Trophoblast cell (in vitro differentiated cells and primary cell): ENCODE measurements around the gene MIOX.

Experiments used
- DNase-seq, 2 donors: peaks; one replicate each; pipeline ENCODE4 v3.0.0-alpha.2; 2016
- H2AFZ ChIP-seq: 2 replicates; pipeline ENCODE4 v1.6.1; 2013; ENCODE audit warnings: low read length, moderate library complexity, mild to moderate bottlenecking; ENCODE audit not compliant: insufficient read depth, poor library complexity
- H2AK5ac ChIP-seq: 2 replicates; pipeline ENCODE4 v1.6.1; 2013; ENCODE audit warnings: mild to moderate bottlenecking, low read length
- H2BK120ac ChIP-seq: 2 replicates; pipeline ENCODE4 v1.6.1; 2013; ENCODE audit warnings: low read length, mild to moderate bottlenecking, moderate library complexity; ENCODE audit not compliant: insufficient read depth, poor library complexity
- H2BK12ac ChIP-seq: 2 replicates; pipeline ENCODE4 v1.6.1; 2013; ENCODE audit warnings: mild to moderate bottlenecking, low read length, moderate library complexity
- H2BK5ac ChIP-seq: 2 replicates; pipeline ENCODE4 v1.6.1; 2013; ENCODE audit warnings: low read length, low read depth, moderate library complexity, mild to moderate bottlenecking; ENCODE audit not compliant: poor library complexity
- H3K14ac ChIP-seq: 2 replicates; pipeline ENCODE4 v1.6.1; 2013; ENCODE audit warnings: mild to moderate bottlenecking, low read length
- H3K18ac ChIP-seq: 2 replicates; pipeline ENCODE4 v1.6.1; 2013; ENCODE audit warnings: mild to moderate bottlenecking, low read length
- H3K23ac ChIP-seq: 2 replicates; pipeline ENCODE4 v1.6.1; 2013; ENCODE audit warnings: low read length
- H3K27ac ChIP-seq: 2 replicates; pipeline ENCODE4 v1.5.1; 2013; ENCODE audit warnings: low read depth, mild to moderate bottlenecking, inconsistent platforms, low read length, moderate library complexity
- H3K27me3 ChIP-seq: 2 replicates; pipeline ENCODE4 v1.6.1; 2013; ENCODE audit warnings: inconsistent platforms, mild to moderate bottlenecking, low read length, moderate library complexity; ENCODE audit not compliant: insufficient read depth
- H3K36me3 ChIP-seq, 2 experiments: 1 replicate in 1 of 2; 2 replicates in 1 of 2; pipeline ENCODE4 v1.6.1; 2013; ENCODE audit warnings: low read length in 2 of 2, mild to moderate bottlenecking in 2 of 2, moderate library complexity in 1 of 2; ENCODE audit not compliant: insufficient read depth in 2 of 2, control insufficient read depth in 1 of 2
- H3K4ac ChIP-seq: 2 replicates; pipeline ENCODE4 v1.6.1; 2013; ENCODE audit warnings: low read depth, mild to moderate bottlenecking, low read length, moderate library complexity
- H3K4me1 ChIP-seq, 2 experiments: 1 replicate in 1 of 2; 2 replicates in 1 of 2; pipeline ENCODE4 v1.6.1; 2013; ENCODE audit warnings: low read length in 2 of 2, mild to moderate bottlenecking in 2 of 2, moderate library complexity in 1 of 2; ENCODE audit not compliant: insufficient read depth in 2 of 2, control insufficient read depth in 1 of 2
- H3K4me2 ChIP-seq: 2 replicates; pipeline ENCODE4 v1.6.1; 2013; ENCODE audit warnings: inconsistent platforms, mild to moderate bottlenecking, low read length, moderate library complexity
- H3K4me3 ChIP-seq: 2 replicates; pipeline ENCODE4 v1.5.1; 2013; ENCODE audit warnings: mild to moderate bottlenecking, low read depth, low read length, inconsistent platforms
- H3K79me1 ChIP-seq: one replicate; pipeline ENCODE4 v1.6.1; 2013; ENCODE audit warnings: low read length
- H3K79me2 ChIP-seq: 2 replicates; pipeline ENCODE4 v1.6.1; 2013; ENCODE audit warnings: low read length, mild to moderate bottlenecking; ENCODE audit not compliant: control insufficient read depth, insufficient read depth, poor library complexity
- H3K9ac ChIP-seq: 2 replicates; pipeline ENCODE4 v1.6.1; 2013; ENCODE audit warnings: mild to moderate bottlenecking, low read length
- H3K9me3 ChIP-seq: 2 replicates; pipeline ENCODE4 v1.6.1; 2013; ENCODE audit warnings: low read depth, mild to moderate bottlenecking, control low read depth, inconsistent platforms, low read length; ENCODE audit not compliant: insufficient read depth
- H4K12ac ChIP-seq: 2 replicates; pipeline ENCODE4 v1.6.1; 2013; ENCODE audit warnings: low read depth, mild to moderate bottlenecking, low read length, moderate library complexity
- H4K8ac ChIP-seq: 2 replicates; pipeline ENCODE4 v1.6.1; 2013; ENCODE audit warnings: low read depth, mild to moderate bottlenecking, low read length, moderate library complexity
- H4K91ac ChIP-seq: one replicate; pipeline ENCODE4 v1.6.1; 2013; ENCODE audit warnings: low read depth, mild to moderate bottlenecking, low read length, moderate library complexity
- WGBS: extraction: QIAGEN DNeasy Blood & Tissue Kit; methylation state at CpG from one replicate; pipeline ENCODE4 v1.1.7; 2013; ENCODE audit warnings: missing lambda C conversion rate; ENCODE audit not compliant: insufficient read length, insufficient coverage; ENCODE audit errors: extremely low coverage; 5-methylcytosine and 5-hydroxymethylcytosine counted together

MIOX gene

GRCh38 chr22:50527921-50528681, 41.4 kb downstream of the MIOX start:
- no peak overlapping the region for H3K23ac ChIP-seq
- H2BK12ac ChIP-seq, result no peak overlapping the region
- no peak overlapping the region for H4K91ac ChIP-seq
- H2AFZ ChIP-seq, result no peak overlapping the region
- no peak overlapping the region for H3K4ac ChIP-seq
- H3K27ac ChIP-seq, result no peak overlapping the region
- WGBS, result no CpG with 5 or more reads among the region's 18 CpGs
- no peak overlapping the region for H3K4me2 ChIP-seq
- H3K9me3 ChIP-seq, result no peaks in the 10 kb centered on the region
- H3K18ac ChIP-seq, result no peak overlapping the region
- no peaks in the 10 kb centered on the region for H3K27me3 ChIP-seq
- H3K4me3 ChIP-seq, result no peak overlapping the region
- no peak overlapping the region for H2AK5ac ChIP-seq
- H3K4me1 ChIP-seq, result peaks cover 35 to 58% of the 10 kb centered on the region in 2 experiments
- no peak overlapping the region for H2BK120ac ChIP-seq
- no peak overlapping the region for H3K14ac ChIP-seq
- no peak overlapping the region for H4K8ac ChIP-seq
- no peak overlapping the region for H3K9ac ChIP-seq
- no peak for DNase-seq
- H3K79me1 ChIP-seq, result peaks cover 49% of the 10 kb centered on the region
- H3K36me3 ChIP-seq, result peaks cover 13 to 15% of the 10 kb centered on the region in 2 experiments
- no peak overlapping the region for H2BK5ac ChIP-seq
- no peak overlapping the region for H4K12ac ChIP-seq
- peaks cover 33% of the 10 kb centered on the region for H3K79me2 ChIP-seq

DNA sequence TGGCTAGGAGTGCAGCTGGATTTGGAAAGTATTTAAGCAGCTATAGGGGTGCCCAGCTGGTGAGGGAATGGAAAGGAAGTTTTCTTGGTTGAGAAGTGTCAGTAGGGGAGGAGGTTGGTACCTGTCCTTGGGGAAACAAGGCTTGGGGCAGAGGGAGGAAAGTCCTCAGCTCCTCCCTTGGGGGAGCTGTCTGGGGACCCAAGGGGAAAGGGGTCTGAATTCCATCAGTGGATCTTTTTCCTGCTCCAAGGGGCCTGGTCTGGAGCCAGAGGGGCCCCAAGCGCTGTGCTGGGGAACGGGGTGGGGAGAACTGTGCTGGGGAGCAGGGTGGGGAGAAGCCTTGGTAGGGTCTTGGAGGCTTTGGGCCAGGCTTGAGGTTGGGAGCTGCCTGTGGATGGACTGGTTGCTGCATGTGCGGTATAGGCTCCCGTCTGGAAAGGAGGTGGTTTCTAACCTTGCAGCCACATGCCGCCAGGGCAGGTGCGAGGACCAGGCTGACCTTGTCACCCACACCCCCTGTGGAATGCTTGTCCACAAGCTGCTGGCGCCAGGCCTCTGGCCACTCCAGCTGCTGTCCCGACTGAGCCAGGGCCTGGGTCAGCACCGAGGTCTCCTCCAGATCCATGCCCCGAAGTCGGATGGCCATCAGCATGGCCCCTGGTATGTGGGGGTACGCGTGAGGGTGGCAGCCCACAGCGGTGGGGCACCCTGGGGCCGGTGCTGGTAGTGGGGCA, 42.2 kb downstream of the MIOX start:
- Histone ChIP-seq H3K27ac (no peak overlapping the region), H4K8ac (peak overlapping the region; percentile 9), H4K91ac (peak overlapping the region; percentile 98), H2AK5ac (no peak overlapping the region), H3K18ac (peak overlapping the region; percentile 2), H2AFZ (no peak overlapping the region), H3K27me3 (no peaks in the 10 kb centered on the region), H3K4me2 (no peak overlapping the region), H3K14ac (peak overlapping the region; percentile 3), H2BK120ac (no peak overlapping the region), H2BK5ac (no peak overlapping the region), H3K79me2 (peaks cover 33% of the 10 kb centered on the region), H2BK12ac (no peak overlapping the region), H3K4me3 (no peak overlapping the region), H3K23ac (no peak overlapping the region), H3K4me1 (peaks cover 31 to 55% of the 10 kb centered on the region in 2 experiments), H3K4ac (no peak overlapping the region), H3K79me1 (peaks cover 53% of the 10 kb centered on the region), H4K12ac (no peak overlapping the region), H3K36me3 (peaks cover 5 to 7% of the 10 kb centered on the region in 2 experiments), H3K9me3 (no peaks in the 10 kb centered on the region), H3K9ac (no peak overlapping the region)
- WGBS, result no CpG with 5 or more reads among the region's 15 CpGs
- peak; percentile 76 to 83 for DNase-seq

GRCh38 chr22:50529416-50529896, 42.8 kb downstream of the MIOX start:
- peak overlapping the region; percentile 75 for H4K8ac ChIP-seq
- peak in 1 of 2 donors; percentile 47 for DNase-seq
- H3K4me2 ChIP-seq, result peak overlapping the region; percentile 84
- H2AK5ac ChIP-seq, result peak overlapping the region; percentile 70
- H3K9ac ChIP-seq, result no peak overlapping the region
- peak overlapping the region; percentile 56 for H4K12ac ChIP-seq
- peak overlapping the region; percentile 98 for H4K91ac ChIP-seq
- H3K4me1 ChIP-seq, result peaks cover 27 to 51% of the 10 kb centered on the region in 2 experiments
- H3K14ac ChIP-seq, result peak overlapping the region; percentile 81
- WGBS, result no CpG with 5 or more reads among the region's 50 CpGs
- peak overlapping the region; percentile 54 for H2BK12ac ChIP-seq
- H3K18ac ChIP-seq, result peak overlapping the region; percentile 41
- H2BK120ac ChIP-seq, result peak overlapping the region; percentile 73
- peaks cover 31% of the 10 kb centered on the region for H3K79me2 ChIP-seq
- peak overlapping the region; percentile 20 for H2BK5ac ChIP-seq
- H3K27ac ChIP-seq, result no peak overlapping the region
- H3K9me3 ChIP-seq, result no peaks in the 10 kb centered on the region
- peaks cover 55% of the 10 kb centered on the region for H3K79me1 ChIP-seq
- no peak overlapping the region for H3K23ac ChIP-seq
- H3K4me3 ChIP-seq, result peak overlapping the region; percentile 55
- no peaks in the 10 kb centered on the region for H3K27me3 ChIP-seq
- peak overlapping the region; percentile 9 for H2AFZ ChIP-seq
- peak overlapping the region; percentile 67 for H3K4ac ChIP-seq
- peaks cover 1 to 2% of the 10 kb centered on the region in 2 experiments for H3K36me3 ChIP-seq

DNA sequence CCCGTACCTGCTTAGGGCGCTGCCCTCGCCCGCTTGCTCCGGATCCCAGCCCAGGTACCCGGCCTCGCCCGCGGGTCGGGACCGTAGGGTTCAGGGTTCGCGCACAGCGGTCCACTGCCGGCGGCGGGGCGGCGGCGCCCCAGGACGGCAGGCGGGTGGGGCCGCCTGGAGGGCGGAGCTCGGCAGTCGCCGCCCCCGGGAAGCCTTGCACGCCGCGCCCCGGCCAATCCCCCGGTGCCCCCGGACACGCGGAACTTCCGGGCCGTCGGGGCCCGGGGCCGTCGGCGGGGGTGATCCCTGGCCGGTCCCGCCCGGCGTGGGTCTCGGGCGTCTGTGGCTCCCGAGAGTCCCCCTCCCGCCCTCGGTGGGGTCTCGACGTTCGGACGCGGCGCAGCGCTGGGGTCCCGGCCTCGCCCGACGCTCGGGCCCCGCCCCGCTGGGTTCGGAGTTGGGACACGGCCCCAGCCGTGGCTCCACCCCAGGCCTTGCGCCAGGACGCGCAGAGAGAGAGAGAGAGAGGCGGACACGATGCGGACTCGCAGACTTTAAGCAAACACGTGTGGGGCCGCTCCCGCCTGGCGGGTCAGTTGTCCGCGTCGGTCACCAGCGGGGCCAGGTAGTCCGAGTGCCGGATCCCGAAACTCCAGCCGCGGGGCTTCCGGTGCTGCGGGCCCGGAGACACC, 43.4 kb downstream of the MIOX start, which contains the start of gene TYMP:
Gene TYMP (minus strand): TSS at position 116 of the 683 bp plus-strand sequence. CDS start 303 bp downstream, outside the sequence.
- Histone ChIP-seq H2AK5ac (peak within 1 kb of the TSS; percentile 80), H3K36me3 (no peaks in the 10 kb centered on the region), H2BK5ac (peak within 1 kb of the TSS; percentile 65), H3K27ac (peak within 1 kb of the TSS; percentile 80), H3K4ac (peak within 1 kb of the TSS; percentile 67), H3K9ac (peak within 1 kb of the TSS; percentile 44), H2BK12ac (peak within 1 kb of the TSS; percentile 63), H3K9me3 (no peaks in the 10 kb centered on the region), H3K27me3 (no peaks in the 10 kb centered on the region), H3K4me1 (peaks cover 27 to 50% of the 10 kb centered on the region in 2 experiments), H3K79me2 (peaks cover 26% of the 10 kb centered on the region), H4K91ac (peak within 1 kb of the TSS; percentile 98), H4K8ac (peak within 1 kb of the TSS; percentile 92), H3K23ac (no peak within 1 kb of the TSS), H2BK120ac (peak within 1 kb of the TSS; percentile 73), H4K12ac (peak within 1 kb of the TSS; percentile 57), H3K4me3 (peak within 1 kb of the TSS; percentile 55), H3K79me1 (peaks cover 55% of the 10 kb centered on the region), H2AFZ (peak within 1 kb of the TSS; percentile 67), H3K14ac (peak within 1 kb of the TSS; percentile 81), H3K4me2 (peak within 1 kb of the TSS; percentile 84), H3K18ac (peak within 1 kb of the TSS; percentile 89)
- peak; percentile 86 to 92 for DNase-seq
- WGBS, result no CpG with 5 or more reads among the region's 92 CpGs
